ENCODE data around the gene SERP2. TPM values are rescaled to one million over a fixed set of nuclear protein-coding genes. Genes with fewer than 3 reads are reported as not detected.

Gene SERP2
- total RNA-seq, 2 donors from 2014 or later: 3.3 to 14.5 TPM

- Histone ChIP-seq H3K36me3 (peaks cover 0 to 13% of the 10 kb centered on the region in 2 donors), H3K4me1 (replicated peaks) (peaks cover 3% of the 10 kb centered on the region), H3K9me3 (no peaks in the 10 kb centered on the region), H3K27ac (peak overlapping the region; percentile 94 to 98), H3K4me3 (peak overlapping the region; percentile 43 to 72), H3K27me3 (replicated peaks; ENCODE audit: insufficient read depth) (no peaks in the 10 kb centered on the region)
- TF ChIP-seq POLR2AphosphoS5 (IDR thresholded peaks at IDR 0.05) (no peak), POLR2A (IDR thresholded peaks at IDR 0.05) (no peak), CTCF (IDR thresholded peaks at IDR 0.05) (no peak)
- DNase-seq (ENCODE audit: low spot score): no peak
- intact Hi-C loops (cut with DNase I): loop anchor here (2.0 to 10.0 kb wide), 8 partner anchors 61 to 529 kb away; no protein-coding TSS in a partner anchor
- WGBS: under 1% methylated on average over 9 of the region's 9 CpGs
These were observed 62.4 kb downstream of the SERP2 start for GRCh38 chr13:44435919-44436510.

- Histone ChIP-seq H3K27ac (peak overlapping the region; percentile 94 to 98), H3K4me1 (replicated peaks) (peaks cover 3% of the 10 kb centered on the region), H3K9me3 (no peaks in the 10 kb centered on the region), H3K27me3 (replicated peaks; ENCODE audit: insufficient read depth) (no peaks in the 10 kb centered on the region), H3K36me3 (peaks cover 0 to 13% of the 10 kb centered on the region in 2 donors), H3K4me3 (peak overlapping the region; percentile 43 to 72)
- intact Hi-C loops (cut with DNase I): loop anchor here (2.0 to 10.0 kb wide), 7 partner anchors 132 to 530 kb away; no protein-coding TSS in a partner anchor
- peak; percentile 98 for DNase-seq (ENCODE audit: low spot score)
- TF ChIP-seq CTCF (IDR thresholded peaks at IDR 0.05): peak in 1 of 4 experiments; percentile 31
- peak; percentile 99 for TF ChIP-seq POLR2A (IDR thresholded peaks at IDR 0.05)
- peak; percentile 99 for TF ChIP-seq POLR2AphosphoS5 (IDR thresholded peaks at IDR 0.05)
- WGBS: under 1% methylated on average over 38 of the region's 38 CpGs
These were observed 63.1 kb downstream of the SERP2 start for GRCh38 chr13:44436589-44437337.

GRCh38 chr13:44437356-44438233, 64.0 kb downstream of the SERP2 start:
- no peak for DNase-seq (ENCODE audit: low spot score)
- H3K36me3 ChIP-seq: peaks cover 0 to 13% of the 10 kb centered on the region in 2 donors
- no peaks in the 10 kb centered on the region for H3K27me3 ChIP-seq (replicated peaks; ENCODE audit: insufficient read depth)
- TF ChIP-seq POLR2AphosphoS5 (IDR thresholded peaks at IDR 0.05): peak; percentile 11
- TF ChIP-seq POLR2A (IDR thresholded peaks at IDR 0.05): no peak
- TF ChIP-seq CTCF (IDR thresholded peaks at IDR 0.05): peak; percentile 58 to 83 (median 72)
- H3K27ac ChIP-seq: peak overlapping the region; percentile 94 to 98
- H3K4me3 ChIP-seq: peak overlapping the region; percentile 43 to 72
- H3K4me1 ChIP-seq (replicated peaks): peaks cover 3% of the 10 kb centered on the region
- H3K9me3 ChIP-seq: no peaks in the 10 kb centered on the region
- WGBS: under 1% methylated on average over 5 of the region's 5 CpGs
- intact Hi-C loops (cut with DNase I): loop anchor here (2.0 to 10.0 kb wide), 7 partner anchors 133 to 531 kb away; no protein-coding TSS in a partner anchor

GRCh38 chr13:44438234-44438579, 64.6 kb downstream of the SERP2 start:
- no peak for DNase-seq (ENCODE audit: low spot score)
- TF ChIP-seq POLR2A (IDR thresholded peaks at IDR 0.05): no peak
- TF ChIP-seq POLR2AphosphoS5 (IDR thresholded peaks at IDR 0.05): no peak
- TF ChIP-seq CTCF (IDR thresholded peaks at IDR 0.05): no peak
- no peak overlapping the region for H3K27ac ChIP-seq
- 16% methylated on average over 3 of the region's 3 CpGs for WGBS
- no peaks in the 10 kb centered on the region for H3K27me3 ChIP-seq (replicated peaks; ENCODE audit: insufficient read depth)
- H3K4me1 ChIP-seq (replicated peaks): peaks cover 3% of the 10 kb centered on the region
- H3K36me3 ChIP-seq: peaks cover 0 to 8% of the 10 kb centered on the region in 2 donors
- intact Hi-C loops (cut with DNase I): loop anchor here (5.0 to 10.0 kb wide), 5 partner anchors 133 to 386 kb away; no protein-coding TSS in a partner anchor
- no peaks in the 10 kb centered on the region for H3K9me3 ChIP-seq
- no peak overlapping the region for H3K4me3 ChIP-seq

All from prostate gland (tissue), 2 donors.